Measurements from ENCODE around the gene KCNJ6.

KCNJ6 gene

GRCh38 chr21:37630872-37631271, 285.4 kb downstream of the KCNJ6 start:
- Histone ChIP-seq H2AK5ac (ENCODE audit: low read length, severe bottlenecking) (no peak overlapping the region), H3K4me3 (ENCODE audit: insufficient read depth in 1 of 2, low read depth in 1 of 2, low read length in 2 of 2) (no peak overlapping the region), H3K18ac (ENCODE audit: low read depth in 1 of 2, low read length in 2 of 2) (no peak overlapping the region), H3K9ac (ENCODE audit: low read length) (no peak overlapping the region), H3K14ac (ENCODE audit: low read length in 2 of 2) (no peak overlapping the region), H2BK5ac (ENCODE audit: low read depth, low read length, poor library complexity, severe bottlenecking) (no peak overlapping the region), H3K4me1 (ENCODE audit: control insufficient read depth, insufficient read depth, low read depth, low read length) (peaks cover 3% of the 10 kb centered on the region), H2BK12ac (ENCODE audit: low read length in 2 of 2) (no peak overlapping the region), H3K27ac (ENCODE audit: low read length, poor library complexity, severe bottlenecking) (no peak overlapping the region), H3K4ac (ENCODE audit: low read depth in 1 of 2, low read length in 2 of 2) (no peak overlapping the region), H2BK120ac (ENCODE audit: low read depth, low read length) (no peak overlapping the region), H4K8ac (ENCODE audit: low read length) (no peak overlapping the region), H3K23ac (ENCODE audit: low read length in 2 of 2) (no peak overlapping the region), H3K9me3 (ENCODE audit: control insufficient read depth, low read length) (peaks cover 3% of the 10 kb centered on the region), H2AFZ (ENCODE audit: low read depth, low read length) (no peak overlapping the region), H3K36me3 (ENCODE audit: control insufficient read depth in 1 of 2, insufficient read depth in 2 of 2, low read depth in 1 of 2, low read length in 2 of 2) (no peaks in the 10 kb centered on the region), H3K79me1 (replicated peaks; ENCODE audit: low read length, poor library complexity, severe bottlenecking) (peaks cover 1% of the 10 kb centered on the region), H3K27me3 (ENCODE audit: control insufficient read depth in 1 of 2, insufficient read depth in 1 of 2, low read length in 2 of 2) (peaks cover 0 to 17% of the 10 kb centered on the region in 2 experiments), H2BK15ac (ENCODE audit: low read depth, poor library complexity, severe bottlenecking) (no peak overlapping the region), H4K91ac (ENCODE audit: low read length) (no peak overlapping the region), H3K4me2 (ENCODE audit: low read length, poor library complexity, severe bottlenecking) (no peak overlapping the region)
- 83% methylated on average over 2 of the region's 2 CpGs for WGBS
- no peak for DNase-seq

- Histone ChIP-seq H3K27ac (ENCODE audit: low read length, poor library complexity, severe bottlenecking) (no peak overlapping the region), H3K23ac (ENCODE audit: low read length in 2 of 2) (no peak overlapping the region)
Measured at GRCh38 chr21:37628362-37628761, 287.9 kb downstream of the KCNJ6 start.

DNA sequence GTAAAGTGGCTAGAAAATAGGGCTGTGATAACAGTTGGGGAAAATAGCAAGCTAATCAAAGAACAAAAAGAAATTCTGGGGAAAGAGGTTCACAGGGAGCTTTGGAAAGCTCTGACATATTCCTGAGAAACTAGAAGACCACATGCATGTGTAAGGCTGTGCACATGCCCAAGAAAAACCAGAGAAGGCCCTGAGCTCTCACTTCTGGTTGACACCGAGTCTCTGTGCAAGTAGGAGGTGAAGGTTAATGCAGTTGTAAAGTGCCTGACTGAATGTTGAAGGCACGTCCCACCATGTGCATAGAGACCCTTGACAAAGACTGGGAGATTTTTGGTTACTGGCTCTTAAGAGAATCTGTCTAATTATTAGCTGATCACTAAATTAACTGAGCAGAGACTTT, 288.7 kb downstream of the KCNJ6 start:
- WGBS, result 79% methylated on average over 2 of the region's 2 CpGs

More at GRCh38 chr21:37628362-37628761, 287.9 kb downstream of the KCNJ6 start:
- Histone ChIP-seq H4K8ac (ENCODE audit: low read length) (no peak overlapping the region), H2BK120ac (ENCODE audit: low read depth, low read length) (no peak overlapping the region), H2BK12ac (ENCODE audit: low read length in 2 of 2) (no peak overlapping the region), H3K9me3 (ENCODE audit: control insufficient read depth, low read length) (peaks cover 3% of the 10 kb centered on the region), H3K18ac (ENCODE audit: low read depth in 1 of 2, low read length in 2 of 2) (no peak overlapping the region), H3K36me3 (ENCODE audit: control insufficient read depth in 1 of 2, insufficient read depth in 2 of 2, low read depth in 1 of 2, low read length in 2 of 2) (no peaks in the 10 kb centered on the region), H2BK5ac (ENCODE audit: low read depth, low read length, poor library complexity, severe bottlenecking) (no peak overlapping the region), H4K91ac (ENCODE audit: low read length) (no peak overlapping the region), H3K4me2 (ENCODE audit: low read length, poor library complexity, severe bottlenecking) (no peak overlapping the region), H3K4me3 (ENCODE audit: insufficient read depth in 1 of 2, low read depth in 1 of 2, low read length in 2 of 2) (no peak overlapping the region), H2AK5ac (ENCODE audit: low read length, severe bottlenecking) (no peak overlapping the region), H3K4me1 (ENCODE audit: control insufficient read depth, insufficient read depth, low read depth, low read length) (peaks cover 2% of the 10 kb centered on the region), H2AFZ (ENCODE audit: low read depth, low read length) (no peak overlapping the region), H3K14ac (ENCODE audit: low read length in 2 of 2) (no peak overlapping the region), H3K79me1 (replicated peaks; ENCODE audit: low read length, poor library complexity, severe bottlenecking) (no peaks in the 10 kb centered on the region), H2BK15ac (ENCODE audit: low read depth, poor library complexity, severe bottlenecking) (no peak overlapping the region), H3K9ac (ENCODE audit: low read length) (no peak overlapping the region), H3K4ac (ENCODE audit: low read depth in 1 of 2, low read length in 2 of 2) (no peak overlapping the region), H3K27me3 (ENCODE audit: control insufficient read depth in 1 of 2, insufficient read depth in 1 of 2, low read length in 2 of 2) (peaks cover 0 to 28% of the 10 kb centered on the region in 2 experiments)
- 100% methylated on average over 1 of the region's 3 CpGs for WGBS
- DNase-seq, result no peak

DNA sequence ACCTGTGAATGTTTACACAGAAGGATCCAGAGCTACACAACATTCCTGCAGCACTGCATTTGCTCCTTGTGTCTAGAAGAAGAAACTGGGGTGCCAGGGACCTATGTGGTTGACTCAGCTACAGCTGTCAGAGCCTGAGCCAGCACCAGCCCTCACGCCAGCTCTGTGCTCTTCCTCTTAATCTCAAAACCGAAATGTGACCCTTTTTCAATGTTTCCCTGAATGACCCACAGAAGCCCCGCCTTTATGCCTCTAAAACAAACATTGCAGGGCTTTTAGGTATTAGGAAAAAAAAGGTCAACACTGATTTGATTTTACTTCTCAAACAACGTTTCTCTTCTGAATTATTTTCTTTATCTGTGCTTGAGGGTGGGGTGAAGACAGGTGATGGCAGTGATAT, 289.2 kb downstream of the KCNJ6 start:
- Histone ChIP-seq H3K18ac (ENCODE audit: low read depth in 1 of 2, low read length in 2 of 2) (no peak overlapping the region), H3K9ac (ENCODE audit: low read length) (no peak overlapping the region), H3K4me2 (ENCODE audit: low read length, poor library complexity, severe bottlenecking) (no peak overlapping the region), H3K79me1 (replicated peaks; ENCODE audit: low read length, poor library complexity, severe bottlenecking) (no peaks in the 10 kb centered on the region), H3K27me3 (ENCODE audit: control insufficient read depth in 1 of 2, insufficient read depth in 1 of 2, low read length in 2 of 2) (peaks cover 0 to 28% of the 10 kb centered on the region in 2 experiments), H2BK120ac (ENCODE audit: low read depth, low read length) (no peak overlapping the region), H3K4ac (ENCODE audit: low read depth in 1 of 2, low read length in 2 of 2) (no peak overlapping the region), H2AFZ (ENCODE audit: low read depth, low read length) (no peak overlapping the region), H2BK5ac (ENCODE audit: low read depth, low read length, poor library complexity, severe bottlenecking) (no peak overlapping the region), H3K4me3 (ENCODE audit: insufficient read depth in 1 of 2, low read depth in 1 of 2, low read length in 2 of 2) (no peak overlapping the region), H4K91ac (ENCODE audit: low read length) (no peak overlapping the region), H3K27ac (ENCODE audit: low read length, poor library complexity, severe bottlenecking) (no peak overlapping the region), H3K23ac (ENCODE audit: low read length in 2 of 2) (no peak overlapping the region), H2BK12ac (ENCODE audit: low read length in 2 of 2) (no peak overlapping the region), H2AK5ac (ENCODE audit: low read length, severe bottlenecking) (no peak overlapping the region), H2BK15ac (ENCODE audit: low read depth, poor library complexity, severe bottlenecking) (no peak overlapping the region), H4K8ac (ENCODE audit: low read length) (no peak overlapping the region), H3K36me3 (ENCODE audit: control insufficient read depth in 1 of 2, insufficient read depth in 2 of 2, low read depth in 1 of 2, low read length in 2 of 2) (peaks cover 0 to 3% of the 10 kb centered on the region in 2 experiments), H3K9me3 (ENCODE audit: control insufficient read depth, low read length) (peaks cover 3% of the 10 kb centered on the region), H3K14ac (ENCODE audit: low read length in 2 of 2) (no peak overlapping the region), H3K4me1 (ENCODE audit: control insufficient read depth, insufficient read depth, low read depth, low read length) (peaks cover 2% of the 10 kb centered on the region)
- WGBS, result 62% methylated on average over 4 of the region's 4 CpGs
- no peak for DNase-seq

More for the DNA sequence above, 288.7 kb downstream of the KCNJ6 start:
- H3K23ac ChIP-seq (ENCODE audit: low read length in 2 of 2), result no peak overlapping the region
- no peak overlapping the region for H3K14ac ChIP-seq (ENCODE audit: low read length in 2 of 2)
- peaks cover 0 to 2% of the 10 kb centered on the region in 2 experiments for H3K36me3 ChIP-seq (ENCODE audit: control insufficient read depth in 1 of 2, insufficient read depth in 2 of 2, low read depth in 1 of 2, low read length in 2 of 2)
- H3K4me3 ChIP-seq (ENCODE audit: insufficient read depth in 1 of 2, low read depth in 1 of 2, low read length in 2 of 2), result no peak overlapping the region
- H4K8ac ChIP-seq (ENCODE audit: low read length), result no peak overlapping the region
- peaks cover 3% of the 10 kb centered on the region for H3K9me3 ChIP-seq (ENCODE audit: control insufficient read depth, low read length)
- H2BK12ac ChIP-seq (ENCODE audit: low read length in 2 of 2), result no peak overlapping the region
- H3K79me1 ChIP-seq (replicated peaks; ENCODE audit: low read length, poor library complexity, severe bottlenecking), result no peaks in the 10 kb centered on the region
- no peak overlapping the region for H3K4me2 ChIP-seq (ENCODE audit: low read length, poor library complexity, severe bottlenecking)
- no peak overlapping the region for H2AFZ ChIP-seq (ENCODE audit: low read depth, low read length)
- H3K9ac ChIP-seq (ENCODE audit: low read length), result no peak overlapping the region
- no peak overlapping the region for H3K18ac ChIP-seq (ENCODE audit: low read depth in 1 of 2, low read length in 2 of 2)
- H2BK5ac ChIP-seq (ENCODE audit: low read depth, low read length, poor library complexity, severe bottlenecking), result no peak overlapping the region
- no peak overlapping the region for H4K91ac ChIP-seq (ENCODE audit: low read length)
- DNase-seq, result no peak
- no peak overlapping the region for H2AK5ac ChIP-seq (ENCODE audit: low read length, severe bottlenecking)
- no peak overlapping the region for H3K27ac ChIP-seq (ENCODE audit: low read length, poor library complexity, severe bottlenecking)
- H3K27me3 ChIP-seq (ENCODE audit: control insufficient read depth in 1 of 2, insufficient read depth in 1 of 2, low read length in 2 of 2), result peaks cover 0 to 28% of the 10 kb centered on the region in 2 experiments
- no peak overlapping the region for H2BK15ac ChIP-seq (ENCODE audit: low read depth, poor library complexity, severe bottlenecking)
- H2BK120ac ChIP-seq (ENCODE audit: low read depth, low read length), result no peak overlapping the region
- H3K4ac ChIP-seq (ENCODE audit: low read depth in 1 of 2, low read length in 2 of 2), result no peak overlapping the region
- peaks cover 2% of the 10 kb centered on the region for H3K4me1 ChIP-seq (ENCODE audit: control insufficient read depth, insufficient read depth, low read depth, low read length)

Data from mesenchymal stem cell (in vitro differentiated cells and primary cell).